ENCODE measurements around the gene LYST. TPM values are rescaled to one million over a fixed set of nuclear protein-coding genes. Genes with fewer than 3 reads are reported as not detected.

The LYST gene
- total RNA-seq, 1 donor from 2014 or later = 90.2 TPM

- H3K9me3 Mint-ChIP-seq = no peaks in the 10 kb centered on the region
- no peak overlapping the region for H3K4me3 Mint-ChIP-seq
- TF ChIP-seq, protein P1, sequence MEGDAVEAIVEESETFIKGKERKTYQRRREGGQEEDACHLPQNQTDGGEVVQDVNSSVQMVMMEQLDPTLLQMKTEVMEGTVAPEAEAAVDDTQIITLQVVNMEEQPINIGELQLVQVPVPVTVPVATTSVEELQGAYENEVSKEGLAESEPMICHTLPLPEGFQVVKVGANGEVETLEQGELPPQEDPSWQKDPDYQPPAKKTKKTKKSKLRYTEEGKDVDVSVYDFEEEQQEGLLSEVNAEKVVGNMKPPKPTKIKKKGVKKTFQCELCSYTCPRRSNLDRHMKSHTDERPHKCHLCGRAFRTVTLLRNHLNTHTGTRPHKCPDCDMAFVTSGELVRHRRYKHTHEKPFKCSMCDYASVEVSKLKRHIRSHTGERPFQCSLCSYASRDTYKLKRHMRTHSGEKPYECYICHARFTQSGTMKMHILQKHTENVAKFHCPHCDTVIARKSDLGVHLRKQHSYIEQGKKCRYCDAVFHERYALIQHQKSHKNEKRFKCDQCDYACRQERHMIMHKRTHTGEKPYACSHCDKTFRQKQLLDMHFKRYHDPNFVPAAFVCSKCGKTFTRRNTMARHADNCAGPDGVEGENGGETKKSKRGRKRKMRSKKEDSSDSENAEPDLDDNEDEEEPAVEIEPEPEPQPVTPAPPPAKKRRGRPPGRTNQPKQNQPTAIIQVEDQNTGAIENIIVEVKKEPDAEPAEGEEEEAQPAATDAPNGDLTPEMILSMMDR (IDR thresholded peaks at IDR 0.05) = no peak
- no peaks in the 10 kb centered on the region for H3K36me3 Mint-ChIP-seq (ENCODE audit: low read depth)
- intact Hi-C loops (cut with micrococcal nuclease) = no loop called here
- no peak overlapping the region for H3K27ac Mint-ChIP-seq
- DNase-seq (no peak), ATAC-seq (ENCODE audit: low read depth) (no peak)
- H3K4me1 Mint-ChIP-seq = no peaks in the 10 kb centered on the region
- CTCF ChIA-PET = no interaction called here
- POLR2A ChIA-PET = no interaction called here
- H3K27me3 Mint-ChIP-seq = peaks cover 3% of the 10 kb centered on the region
Observed at GRCh38 chr1:235614442-235614954, 252.2 kb downstream of the LYST start.

DNA sequence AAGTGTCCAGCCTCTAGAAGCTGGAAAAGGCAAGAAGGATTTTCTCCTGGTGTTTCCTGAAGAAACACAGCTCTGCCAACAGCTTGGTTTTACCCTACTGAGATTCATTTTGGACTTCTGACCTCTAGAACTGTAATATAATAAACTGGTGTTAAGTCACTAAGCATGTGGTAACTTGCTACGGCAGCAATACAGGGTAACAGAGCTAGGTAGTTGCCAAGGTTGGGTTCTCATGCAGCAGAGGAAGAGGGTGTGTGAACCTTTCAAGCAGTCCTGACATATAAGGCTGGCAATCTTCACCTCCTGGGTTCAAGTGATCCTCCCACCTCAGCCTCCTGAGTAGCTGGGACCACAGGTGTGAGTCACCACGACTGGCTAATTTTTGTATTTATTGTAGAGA is 253.1 kb downstream of the LYST start:
- Mint-ChIP-seq H3K27me3 (peaks cover 3% of the 10 kb centered on the region), H3K4me1 (no peaks in the 10 kb centered on the region), H3K36me3 (ENCODE audit: low read depth) (no peaks in the 10 kb centered on the region), H3K4me3 (no peak overlapping the region), H3K9me3 (no peaks in the 10 kb centered on the region), H3K27ac (no peak overlapping the region)
- ATAC-seq (ENCODE audit: low read depth) (no peak), DNase-seq (no peak)
- ChIA-PET POLR2A (no interaction called here), CTCF (no interaction called here)
- TF ChIP-seq, protein P1 (IDR thresholded peaks at IDR 0.05) = no peak
- intact Hi-C loops (cut with micrococcal nuclease) = no loop called here

GRCh38 chr1:235612761-235613160 is 253.9 kb downstream of the LYST start:
- Mint-ChIP-seq H3K27me3 (peaks cover 3% of the 10 kb centered on the region), H3K36me3 (ENCODE audit: low read depth) (no peaks in the 10 kb centered on the region), H3K4me1 (no peaks in the 10 kb centered on the region), H3K9me3 (no peaks in the 10 kb centered on the region), H3K4me3 (no peak overlapping the region), H3K27ac (no peak overlapping the region)
- intact Hi-C loops (cut with micrococcal nuclease) = no loop called here
- DNase-seq = no peak
- CTCF ChIA-PET = no interaction called here
- POLR2A ChIA-PET = no interaction called here
- TF ChIP-seq, protein P1 (IDR thresholded peaks at IDR 0.05) = no peak
- no peak for ATAC-seq (ENCODE audit: low read depth)

Other genes with a start within 250 kb of the LYST start
- 2.2 and 2.3 TPM in 2 replicates for gene GNG4, start 217.1 kb downstream of the LYST start, total RNA-seq
- gene NID1, start 198.2 kb upstream of the LYST start, total RNA-seq = 0.04 and 0.10 TPM in 2 replicates

Data from activated B cell treated with CpG ODN at 0.5 μM for 24 hours (primary cell).